Kidney (tissue), 14 donors: ENCODE data around the gene TMEM179B. TPM values are rescaled to one million over a fixed set of nuclear protein-coding genes. Genes with fewer than 3 reads are reported as not detected.
A peak's percentile ranks its signal among the peaks of the same experiment; 100 is the strongest.

Source experiments
- DNase-seq, 5 donors: peaks; one replicate each; pipeline ENCODE4 v3.0.0-alpha.2; 2013 to 2020
- FAIRE-seq: peaks from 2 replicates; lab custom pipeline; 2012; peaks lifted over from hg19 to GRCh38; lab: Jason Lieb, UNC
- H3K27ac ChIP-seq, 2 donors: one replicate each; pipeline ENCODE4 v1.7.0; 2013; ENCODE audit warnings: low read depth in 2 of 2, low read length in 2 of 2, inconsistent platforms in 1 of 2
- H3K27me3 ChIP-seq: one replicate; pipeline ENCODE4 v1.7.1; 2013; ENCODE audit warnings: low read length, inconsistent platforms; ENCODE audit not compliant: control insufficient read depth, insufficient read depth
- H3K36me3 ChIP-seq, 3 donors: one replicate each; pipeline versions ENCODE4 v1.7.0 to v1.7.1; 2013; ENCODE audit warnings: low read length in 3 of 3, control low read depth in 1 of 3, inconsistent platforms in 1 of 3; ENCODE audit not compliant: insufficient read depth in 3 of 3, control insufficient read depth in 2 of 3
- H3K4me1 ChIP-seq, 3 donors: one replicate each; pipeline versions ENCODE4 v1.7.0 to v1.7.1; 2013; ENCODE audit warnings: low read length in 3 of 3, inconsistent platforms in 1 of 3, low read depth in 1 of 3; ENCODE audit not compliant: control insufficient read depth in 2 of 3, insufficient read depth in 2 of 3
- H3K4me3 ChIP-seq, 3 donors: one replicate each; pipeline versions ENCODE4 v1.7.0 to v1.8.1; 2013; ENCODE audit warnings: low read length in 3 of 3, control low read depth in 1 of 3, inconsistent platforms in 1 of 3
- H3K9ac ChIP-seq, 3 donors: one replicate each; pipeline versions ENCODE4 v1.7.0 to v1.7.1; 2013; ENCODE audit warnings: low read length in 3 of 3, control low read depth in 1 of 3, inconsistent platforms in 1 of 3
- H3K9me3 ChIP-seq, 3 donors: one replicate each; pipeline versions ENCODE4 v1.7.0 to v1.7.1; 2013; ENCODE audit warnings: low read length in 3 of 3, control low read depth in 1 of 3, inconsistent platforms in 1 of 3; ENCODE audit not compliant: control insufficient read depth in 2 of 3, insufficient read depth in 1 of 3
- CTCF ChIP-seq: IDR thresholded peaks from 3 replicates; pipeline ENCODE4 v1.5.1; 2012; ENCODE audit warnings: mild to moderate bottlenecking, moderate library complexity, borderline replicate concordance; ENCODE audit not compliant: insufficient read depth; ENCODE audit errors: extremely low read depth
- intact Hi-C: fragments of 100-400 bp; cut with DNase I; formaldehyde crosslinking; loops from one replicate; pipeline ENCODE4 v1.11.1; 2022
- polyA plus RNA-seq: library from polyadenylated mRNA; stranded (reverse); fragments of 350-450 nt; fragmentation: Illumina TruSeq; extraction: RNeasy Lipid Tissue Mini Kit (QIAGEN cat#74804); gene quantifications from one replicate; pipeline ENCODE4 v1.2.3, GENCODE V29; 2014; ENCODE audit warnings: low read depth, low replicate concordance; ENCODE audit not compliant: insufficient read depth
- total RNA-seq: library from RNA; stranded (reverse); fragmentation: NEBNext Ultra II Directional; extraction: Animal tissue kit (Norgen Biotek cat#: 25700); gene quantifications from one replicate; pipeline ENCODE4 v1.2.1, GENCODE V29; 2021
- donor health status: control.
- donor health status: control.
- donor health status: control.
- donor health status: control.
- donor health status: control.
- donor health status: DM: yes; HTN: yes; CAD: no.
- donor health status: Normal renal cell carcinoma (clear cell type).

Gene TMEM179B
- total and polyA plus RNA-seq, 2 donors from 2014 or later: 57.1 to 105 TPM

DNA sequence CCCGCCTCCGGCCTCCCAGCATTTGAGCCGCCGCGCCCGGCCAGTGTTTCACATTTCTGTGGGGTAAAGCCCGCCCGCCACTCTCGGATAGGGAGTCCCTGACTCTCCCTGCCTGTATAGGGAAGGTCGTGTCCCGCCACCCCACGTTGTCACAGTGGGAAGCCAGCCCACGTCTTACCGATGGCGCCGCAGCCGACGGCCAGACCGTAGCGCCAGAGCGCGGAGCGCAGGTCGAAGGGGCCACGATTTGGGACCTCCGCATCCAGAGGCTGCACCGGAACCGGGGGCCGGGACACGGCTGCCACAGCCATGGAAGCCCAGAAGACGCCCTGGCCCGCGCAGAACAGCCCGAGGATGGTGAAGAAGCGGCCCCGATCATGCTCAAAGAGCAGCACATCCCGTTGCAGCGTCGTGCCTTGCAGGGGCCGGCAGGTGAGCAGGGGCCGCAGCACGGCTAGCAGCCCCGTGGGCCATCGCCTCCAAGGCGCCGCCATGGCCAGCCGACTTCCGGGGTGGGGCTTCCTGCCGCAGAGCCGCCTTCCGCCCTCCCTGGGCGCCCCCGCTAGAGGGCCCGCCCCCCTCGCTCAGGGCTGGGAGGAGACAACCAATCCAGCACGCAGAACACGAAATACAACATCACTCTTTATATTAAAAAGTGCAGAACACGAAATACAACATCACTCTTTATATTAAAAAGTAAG, 4.4 kb downstream of the TMEM179B start, which contains the start of gene TMEM223:
Gene TMEM223 (minus strand): TSS at position 506 of the 701 bp plus-strand sequence. CDS start 12 bp downstream, at position 494.
- TF ChIP-seq CTCF: peak; percentile 15
- peak within 1 kb of the TSS; percentile 52 to 88 (median 84) for H3K9ac ChIP-seq
- peak; percentile 88 to 95 (median 92) for DNase-seq
- no peak for FAIRE-seq
- intact Hi-C loops: no loop called here
- H3K4me3 ChIP-seq: peak within 1 kb of the TSS; percentile 74 to 91 (median 74)
- peak within 1 kb of the TSS; percentile 66 to 85 for H3K27ac ChIP-seq
- H3K9me3 ChIP-seq: no peaks in the 10 kb centered on the region
- peaks cover 6 to 44% (median 27%) of the 10 kb centered on the region in 3 donors for H3K36me3 ChIP-seq
- no peaks in the 10 kb centered on the region for H3K27me3 ChIP-seq
- peaks cover 0 to 19% (median 15%) of the 10 kb centered on the region in 3 donors for H3K4me1 ChIP-seq

GRCh38 chr11:62792202-62792575, 5.0 kb downstream of the TMEM179B start:
- peak overlapping the region in 1 of 3 donors; percentile 84 for H3K9ac ChIP-seq

DNA sequence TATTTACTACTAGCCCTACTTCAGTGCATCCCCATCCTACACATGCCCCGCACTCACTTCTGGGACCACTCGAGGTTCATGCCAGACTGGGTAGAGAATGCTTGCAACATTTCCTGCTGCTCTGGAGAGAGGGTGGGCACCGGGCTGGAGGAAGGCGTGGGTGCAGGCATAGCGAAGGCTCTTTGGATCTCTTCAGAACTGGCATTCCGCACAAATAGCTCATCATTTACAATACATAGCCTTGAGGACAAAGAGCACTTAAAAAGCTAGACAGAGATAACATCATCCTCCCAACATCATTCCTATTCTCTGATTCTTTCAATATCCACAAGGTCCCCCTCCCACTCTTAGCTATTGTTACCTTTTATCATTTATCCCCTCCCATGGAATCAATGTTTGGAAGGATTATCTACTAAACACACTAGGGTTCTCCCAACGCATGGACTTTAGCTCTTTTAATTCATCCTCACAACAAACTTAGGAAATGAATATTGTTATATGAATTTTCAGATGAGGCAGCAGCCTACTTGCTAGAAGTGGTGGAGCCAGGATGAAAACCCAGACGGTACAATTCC, 7.1 kb downstream of the TMEM179B start:
- intact Hi-C loops: no loop called here
- FAIRE-seq: no peak
- Histone ChIP-seq H3K36me3 (peaks cover 8 to 60% (median 37%) of the 10 kb centered on the region in 3 donors), H3K9ac (no peak overlapping the region), H3K4me1 (peaks cover 0 to 10% (median 8%) of the 10 kb centered on the region in 3 donors), H3K27ac (no peak overlapping the region), H3K9me3 (no peaks in the 10 kb centered on the region), H3K4me3 (no peak overlapping the region), H3K27me3 (no peaks in the 10 kb centered on the region)
- DNase-seq: peak in 1 of 5 donors; percentile 25
- no peak for TF ChIP-seq CTCF

More at GRCh38 chr11:62792202-62792575, 5.0 kb downstream of the TMEM179B start:
- no peaks in the 10 kb centered on the region for H3K9me3 ChIP-seq
- H3K4me1 ChIP-seq: peaks cover 0 to 19% (median 15%) of the 10 kb centered on the region in 3 donors
- peak overlapping the region in 1 of 2 donors; percentile 85 for H3K27ac ChIP-seq
- peaks cover 6 to 49% (median 31%) of the 10 kb centered on the region in 3 donors for H3K36me3 ChIP-seq
- no peak for TF ChIP-seq CTCF
- intact Hi-C loops: no loop called here
- peak in 3 of 5 donors; percentile 14 to 67 (median 66) for DNase-seq
- no peaks in the 10 kb centered on the region for H3K27me3 ChIP-seq
- FAIRE-seq: no peak
- peak overlapping the region in 2 of 3 donors; percentile 74 to 91 for H3K4me3 ChIP-seq
